NCI-H146 (cell line): ENCODE results near the gene GSTO2.
A peak's percentile ranks its signal among the peaks of the same experiment; 100 is the strongest.

Experiments used
- DNase-seq: peaks from one replicate; lab custom pipeline; 2025; lab: John Stamatoyannopoulos, UW

GSTO2 gene

DNA sequence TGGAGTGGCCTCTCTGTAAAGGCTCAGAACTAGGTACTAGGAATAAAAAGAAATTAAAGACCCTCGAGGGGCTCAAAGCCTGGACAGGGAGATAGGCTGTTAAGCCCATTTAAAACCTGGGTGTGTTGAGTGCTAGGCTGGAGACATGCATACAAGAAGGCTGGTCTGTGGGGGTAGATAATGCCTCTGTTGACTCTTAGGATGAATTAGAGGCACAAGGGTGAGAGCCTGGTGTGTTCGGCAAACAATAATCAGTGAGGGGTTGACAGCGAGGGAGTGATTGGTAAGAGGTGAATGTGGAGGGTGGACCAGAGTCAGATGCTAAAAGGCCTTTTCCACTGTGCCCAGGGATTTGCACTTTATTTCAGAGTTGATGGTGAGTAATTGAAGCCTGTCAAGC is 12.7 kb downstream of the GSTO2 start:
- DNase-seq: peak; percentile 72

DNA sequence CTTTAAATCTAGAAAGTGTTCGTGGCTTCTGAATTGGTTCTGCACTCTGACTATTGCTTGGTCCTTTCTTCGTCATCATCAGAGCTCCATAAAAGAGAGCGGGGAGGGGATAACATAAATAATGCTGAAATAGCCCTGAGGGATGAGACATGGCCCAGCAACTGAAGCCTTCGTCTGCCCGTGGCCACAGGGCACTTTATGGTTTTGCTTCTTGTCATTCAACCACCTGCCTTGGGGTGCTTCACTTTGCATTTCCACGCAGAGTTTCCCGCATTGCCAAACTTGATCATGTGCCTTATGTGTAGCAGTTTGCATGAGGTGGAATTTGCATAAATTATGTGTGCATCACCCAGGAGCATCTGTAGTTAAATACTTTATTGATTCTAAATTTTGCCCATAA is 15.9 kb downstream of the GSTO2 start:
- no peak for DNase-seq

DNA sequence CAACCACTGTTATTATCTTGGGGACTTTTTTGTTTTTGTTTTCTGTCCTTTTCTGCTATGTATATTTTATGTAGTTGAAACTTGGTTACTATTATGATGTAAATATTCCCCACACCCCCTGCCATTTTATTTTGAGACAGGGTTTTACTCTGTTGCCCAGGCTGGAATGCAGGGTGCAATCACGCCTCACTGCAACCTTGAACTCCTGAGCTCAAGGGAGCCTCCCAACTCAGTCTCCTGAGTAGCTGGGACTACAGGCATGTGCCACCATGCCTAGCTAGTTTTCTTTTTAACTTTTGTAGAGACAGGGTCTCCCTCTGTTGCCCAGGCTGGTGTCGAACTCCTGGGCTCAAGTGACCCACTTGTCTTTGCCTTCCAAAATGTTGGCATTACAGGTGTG is 18.0 kb downstream of the GSTO2 start:
- no peak for DNase-seq

DNA sequence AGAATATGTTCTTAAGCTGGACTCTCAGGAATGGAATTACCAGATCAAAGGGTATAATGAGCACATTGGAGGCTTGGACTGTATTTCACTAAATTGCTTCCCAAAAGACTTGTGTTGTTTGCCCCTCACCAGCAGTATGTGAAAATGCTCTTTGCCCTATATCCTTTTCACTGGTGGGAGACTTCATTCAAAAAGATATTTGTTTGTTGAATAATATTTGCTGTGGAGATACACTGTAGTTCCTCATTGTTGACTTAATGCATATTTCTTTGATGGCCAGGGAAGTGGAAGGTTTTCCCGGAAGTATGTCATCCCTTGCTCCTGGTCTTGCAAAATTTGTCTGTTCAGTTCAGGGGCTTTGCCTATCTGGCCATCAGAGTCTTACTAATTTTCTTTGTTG is 19.4 kb downstream of the GSTO2 start:
- no peak for DNase-seq

DNA sequence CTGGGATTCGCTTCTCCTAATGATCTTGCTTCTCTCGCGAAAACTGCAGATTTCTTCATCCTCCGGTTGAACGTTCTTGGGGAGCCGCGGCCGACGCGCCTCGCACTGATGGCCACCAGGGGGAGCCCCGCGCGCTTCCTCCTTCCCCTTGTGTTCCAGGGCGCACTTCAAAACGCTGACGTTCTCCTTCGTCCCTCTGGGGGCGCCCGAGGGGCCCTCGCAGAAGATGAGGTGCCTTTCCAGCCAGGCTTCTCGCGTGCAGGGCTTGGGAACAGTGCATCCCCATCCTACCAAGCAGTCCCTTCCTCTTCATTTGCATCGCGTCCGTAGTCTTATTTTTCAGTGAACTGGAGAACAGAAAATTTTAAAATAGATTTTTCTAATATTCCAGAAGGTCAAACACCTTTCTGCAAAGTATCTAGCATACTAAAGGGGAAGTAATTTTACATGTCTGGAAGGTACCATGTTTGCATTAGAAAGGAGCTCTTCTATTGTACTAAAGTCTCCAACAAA is 22.5 kb downstream of the GSTO2 start:
- peak; percentile 86 for DNase-seq

DNA sequence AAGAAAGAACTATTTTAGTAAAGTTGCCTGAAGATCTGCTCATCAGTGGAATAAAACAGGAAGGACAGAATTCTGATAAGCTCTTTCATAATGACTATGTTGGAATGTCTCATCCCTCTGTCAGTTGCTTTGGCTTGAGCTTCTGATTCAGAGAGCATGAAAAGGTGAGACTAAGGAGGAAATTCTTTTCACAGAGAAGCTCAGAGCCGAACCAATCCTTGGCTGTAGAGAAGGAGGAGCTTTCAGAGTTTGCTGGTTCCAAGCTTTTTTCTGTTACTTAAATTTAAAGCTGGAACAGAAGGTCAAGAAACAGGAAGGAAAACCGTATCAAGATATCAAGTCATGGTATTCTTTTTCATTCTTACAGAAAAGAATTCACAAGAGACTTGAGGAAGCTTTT is 24.0 kb downstream of the GSTO2 start:
- no peak for DNase-seq

DNA sequence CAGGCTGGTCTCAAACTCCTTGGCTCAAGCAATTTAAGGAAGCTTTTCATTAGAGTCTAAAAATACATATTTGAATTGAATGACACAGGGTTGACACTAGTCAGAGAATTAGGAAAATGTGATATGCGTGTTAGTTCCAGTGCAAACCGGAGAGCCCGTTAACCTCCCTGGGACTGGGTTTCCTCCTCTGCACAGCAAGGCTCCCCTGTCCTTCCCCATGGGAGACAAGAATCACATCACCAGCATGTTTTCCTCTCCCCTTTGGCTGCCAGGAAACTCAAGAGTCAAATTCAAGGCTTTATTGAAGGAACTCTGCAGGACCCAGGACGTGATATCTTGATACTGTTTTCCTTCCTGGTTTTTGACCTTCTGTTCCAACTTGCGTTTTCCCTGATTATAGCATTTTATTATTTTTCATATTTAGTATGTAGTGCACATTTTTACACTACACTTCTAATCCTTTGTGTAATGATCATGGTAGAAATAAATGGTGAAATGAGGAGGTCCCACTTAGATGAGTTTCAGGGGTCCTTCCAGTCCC is 24.9 kb downstream of the GSTO2 start:
- no peak for DNase-seq

DNA sequence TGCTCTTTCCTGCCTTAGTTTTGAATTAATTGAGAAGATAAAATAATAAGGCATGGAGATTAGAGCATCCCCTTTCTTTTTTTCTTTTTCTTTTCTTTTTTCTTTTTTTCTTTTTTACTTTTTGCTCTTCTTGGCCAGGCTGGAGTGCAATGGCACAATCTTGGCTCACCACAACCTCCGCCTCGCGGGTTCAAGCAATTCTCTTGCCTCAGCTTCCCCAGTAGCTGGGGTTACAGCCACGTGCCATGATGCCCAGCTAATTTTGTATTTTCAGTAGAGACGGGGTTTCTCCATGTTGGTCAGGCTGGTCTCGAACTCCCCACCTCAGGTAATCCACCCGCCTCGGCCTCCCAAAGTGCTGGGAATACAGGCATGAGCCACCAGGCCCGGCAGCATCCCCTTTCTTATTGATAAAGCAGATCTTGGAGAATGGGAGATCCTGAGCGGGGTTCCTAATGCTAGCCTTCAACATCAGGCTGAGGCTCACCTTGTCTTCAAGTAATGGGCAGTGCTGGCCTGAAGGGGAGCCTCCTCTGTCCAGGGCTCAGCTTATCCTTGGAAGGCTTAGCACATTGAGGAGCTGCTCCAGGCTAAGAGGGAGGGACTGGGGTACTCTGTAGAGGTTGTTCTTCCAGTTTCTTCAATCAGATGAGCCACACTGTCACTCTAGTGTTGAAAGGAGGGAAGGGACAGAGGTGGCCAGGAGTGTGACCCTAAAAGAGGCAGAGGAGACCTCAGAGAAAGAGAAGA is 27.9 kb downstream of the GSTO2 start:
- DNase-seq: no peak

DNA sequence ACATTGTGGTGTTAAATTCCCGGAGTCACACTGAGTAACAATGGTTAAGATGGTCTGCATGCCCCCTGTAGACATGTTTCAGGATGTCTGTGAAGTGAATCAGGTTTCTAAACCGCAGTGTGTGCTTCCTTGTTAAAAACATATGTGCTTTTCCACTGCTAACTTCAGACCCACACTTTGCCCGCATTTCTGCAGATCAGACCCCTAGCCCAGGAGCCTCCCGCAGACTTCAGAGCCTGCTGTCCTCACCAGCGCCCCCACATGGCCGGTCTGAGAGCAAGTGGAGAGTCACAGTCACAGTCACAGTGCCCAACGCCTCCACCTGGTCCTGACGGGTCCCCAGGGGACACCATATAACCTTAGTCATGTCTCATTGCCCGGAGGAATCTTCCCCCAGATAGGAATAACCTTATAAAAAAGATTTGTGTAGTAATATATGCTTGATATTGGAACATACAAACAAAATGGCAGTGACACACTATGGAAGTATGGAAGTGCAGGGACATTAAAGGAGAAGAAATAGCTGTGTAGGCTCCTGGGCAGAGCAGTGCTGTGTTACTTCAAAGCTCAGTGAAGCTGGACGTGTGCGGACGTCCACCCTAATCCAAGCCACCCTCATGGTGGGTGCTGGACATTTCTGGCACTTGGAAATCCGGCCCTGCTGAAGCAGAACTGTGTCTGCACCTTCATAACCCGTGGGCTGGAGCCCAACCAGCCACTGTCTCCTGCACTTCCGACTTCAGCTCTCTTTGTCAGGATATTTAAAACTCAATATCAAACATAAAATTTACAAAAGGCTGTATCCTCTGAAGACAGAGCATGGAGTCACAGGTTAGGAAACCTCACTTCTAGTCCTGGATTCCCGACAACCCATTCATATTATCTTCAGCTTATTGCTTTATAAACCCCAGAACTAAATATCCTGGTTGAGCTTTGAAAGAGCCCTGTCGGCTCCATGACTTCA is 29.0 kb downstream of the GSTO2 start:
- no peak for DNase-seq

DNA sequence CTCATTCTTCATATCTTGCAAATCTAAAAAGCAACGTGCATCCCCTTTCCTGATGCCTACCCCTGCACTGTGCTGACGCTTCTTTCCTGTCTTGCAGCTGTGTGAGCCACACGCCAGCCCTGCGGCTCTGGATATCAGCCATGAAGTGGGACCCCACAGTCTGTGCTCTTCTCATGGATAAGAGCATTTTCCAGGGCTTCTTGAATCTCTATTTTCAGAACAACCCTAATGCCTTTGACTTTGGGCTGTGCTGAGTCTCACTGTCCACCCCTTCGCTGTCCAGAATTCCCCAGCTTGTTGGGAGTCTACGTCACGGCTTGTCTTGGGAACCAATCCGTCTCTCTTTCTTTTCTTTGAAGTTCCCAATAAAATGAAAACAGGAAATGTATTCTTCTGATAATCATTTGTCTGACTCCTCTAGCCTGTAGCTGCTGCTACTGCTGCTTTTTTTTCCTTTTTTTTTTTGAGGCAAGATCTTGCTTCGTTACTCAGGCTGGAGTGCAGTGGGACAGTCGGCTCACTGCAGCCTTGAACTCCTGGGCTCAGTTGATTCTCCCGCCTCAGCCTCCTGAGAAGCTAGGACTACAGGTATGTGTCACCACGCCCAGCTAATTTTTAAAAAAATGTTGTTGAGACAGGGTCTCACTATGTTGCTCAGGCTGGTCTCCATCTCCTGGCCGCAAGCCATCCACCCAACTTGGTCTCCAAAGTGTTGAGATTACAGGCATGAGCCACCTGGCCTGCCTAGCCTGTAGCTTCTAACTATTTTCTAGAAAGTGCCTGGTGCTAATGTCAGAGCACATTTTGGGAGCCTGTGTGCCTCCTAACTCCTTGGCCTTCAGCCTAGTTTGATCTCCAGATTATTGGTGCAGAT is 30.3 kb downstream of the GSTO2 start:
- no peak for DNase-seq

DNA sequence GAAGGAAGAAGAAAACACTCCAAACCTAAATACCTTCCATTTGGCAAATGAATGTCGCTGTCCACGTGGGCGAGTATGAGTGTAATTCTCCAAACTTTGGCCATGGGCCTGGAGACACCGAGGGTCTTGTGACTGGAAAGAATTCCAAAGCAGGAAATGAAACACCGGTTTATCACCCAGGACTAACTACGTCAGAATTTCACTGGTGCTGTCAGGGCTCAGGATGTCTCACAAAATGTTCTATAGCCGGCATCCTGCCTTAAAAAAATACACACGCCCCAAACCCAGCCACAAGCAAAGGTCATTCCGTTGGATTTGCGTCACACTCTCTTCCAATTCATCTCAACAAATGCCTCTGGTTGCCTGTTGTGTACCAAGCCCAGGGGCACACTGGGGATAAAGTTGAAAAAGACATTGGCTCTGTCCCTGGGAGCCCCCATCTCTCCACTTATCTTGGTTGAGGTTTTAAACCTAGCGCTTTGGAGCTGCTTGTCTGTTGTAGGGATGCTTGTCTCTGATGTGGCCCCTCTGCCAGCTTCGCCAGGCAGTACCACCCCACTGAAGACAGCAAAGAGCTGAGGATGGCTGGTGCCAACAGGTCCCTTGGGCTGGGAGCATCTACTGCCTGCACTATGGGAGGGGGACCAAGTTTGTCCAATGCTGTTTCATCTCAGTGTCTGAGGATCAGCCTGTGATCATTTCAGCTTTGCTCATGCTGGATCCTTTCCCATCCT is 31.2 kb downstream of the GSTO2 start:
- no peak for DNase-seq

DNA sequence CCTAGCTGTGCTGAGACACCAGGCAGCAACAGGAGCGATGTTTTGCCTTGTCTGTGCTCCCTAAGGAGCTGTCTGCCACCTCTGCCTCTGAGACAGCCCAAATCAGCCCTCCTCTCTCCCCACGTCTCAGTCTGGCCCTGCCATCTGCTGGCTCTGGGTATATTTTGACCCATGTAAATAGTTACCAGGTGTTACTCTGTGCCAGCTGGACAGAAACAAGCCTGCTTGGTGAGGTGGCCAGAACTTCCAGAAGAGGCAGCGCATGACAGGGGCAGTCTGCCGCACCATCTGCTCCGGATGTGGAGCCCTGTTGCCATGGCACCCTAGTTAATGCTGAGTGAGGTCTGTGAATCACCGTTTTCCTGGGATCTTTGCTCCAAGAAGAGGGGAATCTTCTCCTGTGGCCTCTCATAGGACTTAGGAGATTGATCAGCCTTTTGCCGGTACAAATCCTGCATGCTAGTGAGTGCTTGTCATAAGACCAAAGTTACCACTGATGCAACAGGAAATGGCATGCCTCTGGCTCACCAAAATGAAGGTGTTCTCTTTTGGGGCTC is 31.8 kb downstream of the GSTO2 start:
- DNase-seq: peak; percentile 85

DNA sequence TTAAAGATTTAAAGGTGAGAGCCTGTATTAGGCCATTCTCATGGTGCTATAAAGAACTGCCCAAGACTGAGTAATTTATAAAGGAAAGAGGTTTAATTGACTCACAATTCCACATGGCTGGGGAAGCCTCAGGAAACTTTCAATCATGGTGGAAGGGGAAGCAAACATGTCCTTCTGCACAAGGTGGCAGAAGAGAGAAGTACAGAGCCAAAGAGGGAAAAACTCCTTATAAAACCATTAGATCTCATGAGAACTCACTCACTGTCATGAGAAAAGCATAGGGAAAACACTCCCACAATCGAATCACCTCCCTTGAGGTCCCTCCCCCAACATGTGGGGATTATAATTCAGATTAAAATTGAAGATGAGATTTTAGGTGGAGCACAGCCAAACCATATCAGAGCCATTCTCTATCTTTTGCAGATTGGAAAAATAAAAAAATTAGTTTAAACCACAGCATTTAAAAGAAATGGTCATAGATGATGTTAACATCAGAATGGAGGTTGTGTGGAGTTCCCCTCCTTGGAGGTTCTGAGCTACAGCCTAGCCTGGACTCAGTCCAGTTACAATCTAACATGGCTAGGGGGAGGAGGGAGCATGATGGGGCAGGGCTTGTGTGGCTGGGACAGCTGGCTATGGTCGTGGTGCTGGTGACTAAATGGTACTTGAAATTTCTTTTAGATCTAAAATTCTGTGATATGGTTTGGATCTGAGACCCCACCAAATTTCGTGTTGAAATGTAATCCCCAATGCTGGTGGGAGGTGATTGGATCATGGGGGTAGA is 33.1 kb downstream of the GSTO2 start:
- DNase-seq: no peak

DNA sequence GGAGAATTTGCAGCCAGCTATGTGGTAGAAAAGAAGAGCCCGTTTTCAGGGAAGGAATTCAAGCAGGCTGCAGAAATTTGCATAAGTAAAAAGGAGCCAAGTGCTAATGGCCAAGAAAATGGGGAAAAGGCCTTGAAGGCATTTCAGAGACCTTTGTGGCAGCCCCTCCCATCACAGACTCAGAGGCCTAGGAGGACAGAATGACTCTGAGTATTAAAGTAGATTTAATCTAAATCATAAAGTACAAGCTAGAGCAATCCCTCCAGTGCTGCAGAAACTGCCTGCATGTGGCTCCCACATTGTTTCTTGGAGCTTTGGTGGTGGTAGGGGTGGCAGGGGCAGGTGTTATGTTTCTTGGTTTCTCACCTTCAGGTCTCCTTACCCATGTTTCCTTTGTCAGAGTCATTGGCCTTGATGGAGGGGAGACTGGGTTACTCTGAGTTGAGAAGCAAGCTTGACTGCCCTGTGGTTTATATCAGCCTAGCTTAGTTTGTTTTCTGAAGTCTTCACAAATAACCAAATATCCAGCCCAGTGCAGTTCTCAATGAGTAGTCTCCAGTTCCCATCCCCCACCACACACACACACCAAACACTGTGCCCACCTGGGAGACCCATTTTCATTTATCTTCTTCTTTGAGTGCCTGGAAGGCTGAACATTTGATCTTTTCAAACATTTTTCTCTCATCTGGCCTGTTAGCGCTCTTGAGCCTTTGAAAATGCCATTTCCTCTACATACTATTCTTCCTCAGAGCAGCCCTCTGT is 34.8 kb downstream of the GSTO2 start:
- no peak for DNase-seq

DNA sequence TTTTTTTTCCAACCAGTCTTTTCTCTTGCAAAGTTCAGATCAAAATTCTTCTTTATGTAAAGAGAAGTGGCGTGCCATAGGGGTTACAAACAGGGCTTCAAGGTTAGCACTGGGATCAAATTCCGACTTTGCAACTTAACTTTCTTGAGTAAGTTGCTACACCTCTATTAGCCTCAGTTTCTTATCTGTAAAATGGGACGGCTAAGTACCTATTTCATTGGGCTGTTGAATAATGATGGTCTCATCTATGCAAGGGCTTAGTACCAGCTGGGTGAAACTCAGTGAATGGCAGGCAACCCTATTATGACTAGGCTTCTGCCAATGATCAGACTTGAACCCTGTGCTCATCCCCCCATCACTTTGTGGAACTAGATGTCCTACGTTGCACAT is 35.4 kb downstream of the GSTO2 start:
- DNase-seq: no peak

DNA sequence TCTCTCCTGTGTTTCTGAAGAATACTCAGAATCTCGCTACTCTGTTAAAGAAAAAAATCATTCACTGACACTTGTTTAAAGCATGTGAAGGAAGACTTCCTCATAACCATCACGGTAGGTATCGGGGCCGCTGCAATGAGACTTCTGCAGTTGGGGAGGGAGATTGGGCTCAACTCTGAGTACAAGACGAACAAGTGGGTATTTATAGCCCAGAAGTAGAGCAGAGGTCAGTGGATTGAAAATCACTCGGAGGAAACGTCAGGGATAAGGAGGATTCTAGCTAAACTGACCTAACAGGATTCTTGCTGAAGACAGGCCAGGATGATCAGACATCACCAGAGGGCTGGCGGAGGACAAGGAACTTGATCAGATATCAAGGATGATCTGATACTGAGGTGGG is 35.9 kb downstream of the GSTO2 start:
- no peak for DNase-seq

DNA sequence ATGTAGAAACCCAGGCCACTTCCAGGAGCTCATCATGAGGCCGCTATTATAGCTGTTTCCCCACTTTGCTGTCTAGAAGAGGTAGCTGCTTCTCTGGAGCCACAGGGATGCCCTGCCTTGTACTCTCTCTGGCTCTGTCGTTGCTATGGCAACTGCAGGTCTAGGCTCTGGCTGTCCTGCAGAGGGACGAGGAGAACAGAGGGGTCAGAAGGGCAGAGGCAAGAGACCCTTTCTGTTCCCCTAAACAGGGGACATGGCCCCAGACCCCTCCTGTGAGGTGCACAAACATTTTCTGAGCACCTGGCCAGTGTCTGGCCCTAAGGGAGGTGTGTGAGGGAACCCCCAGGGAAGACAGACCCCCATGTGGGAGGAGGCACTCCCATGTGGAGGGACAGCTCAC is 37.9 kb downstream of the GSTO2 start:
- peak; percentile 20 for DNase-seq

DNA sequence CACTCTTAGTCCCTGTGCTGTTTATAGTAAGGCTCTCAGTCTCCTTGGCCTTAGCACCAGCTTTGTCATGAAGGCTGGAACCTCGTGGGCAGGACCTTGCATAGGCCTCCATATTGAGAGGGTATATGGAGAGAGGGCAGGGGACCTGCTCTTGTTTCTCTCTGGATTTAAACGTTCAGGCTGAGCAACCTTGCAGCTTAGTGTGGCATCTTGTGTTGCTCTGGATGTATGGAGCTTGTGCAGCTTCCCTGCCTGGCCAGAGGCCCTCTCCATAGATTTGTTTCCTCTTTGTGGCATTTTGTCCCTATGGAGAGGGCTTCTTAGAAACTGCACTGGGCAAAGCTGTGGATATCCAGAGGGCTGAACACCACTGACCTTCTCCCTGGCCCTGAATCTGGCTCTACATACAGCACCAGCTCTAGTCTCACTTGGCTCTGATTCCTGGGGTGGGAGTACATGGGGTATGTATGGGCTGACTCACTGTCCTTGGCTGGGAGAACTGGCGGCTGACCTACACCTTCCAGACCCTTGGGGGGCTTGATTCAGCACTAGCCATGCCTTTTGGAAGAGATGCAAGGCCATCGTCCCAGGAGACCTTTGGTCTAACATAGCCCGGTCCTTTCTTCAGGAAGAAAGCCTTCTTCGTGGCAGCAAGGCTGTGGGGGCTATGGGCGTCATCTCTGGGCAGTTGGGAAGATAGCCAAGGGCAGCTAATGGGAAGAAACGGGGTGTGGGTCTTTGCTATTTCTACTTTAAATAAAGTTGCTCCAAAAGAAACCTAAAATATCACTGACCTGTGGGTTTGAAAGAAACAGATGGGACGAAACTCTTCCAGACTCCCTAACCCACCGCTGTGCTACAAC is 38.8 kb downstream of the GSTO2 start:
- no peak for DNase-seq
